Heart left ventricle (tissue), 16 donors: ENCODE data around the gene RPS25. TPM values are rescaled to one million over a fixed set of nuclear protein-coding genes. Genes with fewer than 3 reads are reported as not detected.
A peak's percentile ranks its signal among the peaks of the same experiment; 100 is the strongest.

Experiments
- ATAC-seq, 4 donors: fragments of 200-7000 bp; cut with Tn5 transposase; one replicate each; pipeline ENCODE4 v1.9.1; 2020 to 2022; ENCODE audit warnings: moderate library complexity in 4 of 4, mild to moderate bottlenecking in 3 of 4, moderate number of reproducible peaks in 1 of 4
- DNase-seq, 5 donors: peaks; one replicate each; pipeline ENCODE4 v3.0.0-alpha.2; 2020
- H3K27ac ChIP-seq, 12 donors: fragments of 200-600 bp; sonication (generic) in 4 of 12; one replicate each; pipeline versions ENCODE4 v1.5.0 to v1.8.0; 2016 to 2022; ENCODE audit warnings: mild to moderate bottlenecking in 2 of 12
- H3K27me3 ChIP-seq, 9 donors: fragments of 200-600 bp; sonication (generic) in 2 of 9; one replicate each; pipeline versions ENCODE4 v1.5.1 to v1.8.0; 2016 to 2022; ENCODE audit warnings: mild to moderate bottlenecking in 3 of 9
- H3K36me3 ChIP-seq, 9 donors: fragments of 200-600 bp; sonication (generic) in 2 of 9; one replicate each; pipeline versions ENCODE4 v1.5.0 to v1.8.0; 2018 to 2022; ENCODE audit warnings: mild to moderate bottlenecking in 2 of 9
- H3K4me1 ChIP-seq, 12 donors: fragments of 200-600 bp; sonication (generic) in 4 of 12; one replicate each; pipeline versions ENCODE4 v1.5.0 to v1.8.0; 2016 to 2022; ENCODE audit warnings: mild to moderate bottlenecking in 3 of 12
- H3K4me3 ChIP-seq, 12 donors: fragments of 200-600 bp; sonication (generic) in 4 of 12; one replicate each; pipeline versions ENCODE4 v1.5.0 to v1.8.0; 2017 to 2022; ENCODE audit warnings: mild to moderate bottlenecking in 9 of 12, moderate library complexity in 4 of 12
- H3K9me3 ChIP-seq, 12 donors: fragments of 200-600 bp; sonication (generic) in 4 of 12; one replicate each; pipeline versions ENCODE4 v1.5.0 to v1.8.0; 2016 to 2022; ENCODE audit warnings: mild to moderate bottlenecking in 1 of 12
- POLR2A ChIP-seq, 2 donors: fragments of 450-650 bp; IDR thresholded peaks; one replicate each; pipeline ENCODE4 v1.6.1; 2017; ENCODE audit warnings: antibody characterized with exemption in 2 of 2, mild to moderate bottlenecking in 2 of 2, moderate library complexity in 2 of 2
- WGBS, 4 donors: extraction: QIAGEN DNeasy Blood & Tissue Kit in 2 of 4; methylation state at CpG; one replicate each; pipeline versions ENCODE4 v1.1.5 to v1.1.7; 2013 to 2018; 5-methylcytosine and 5-hydroxymethylcytosine counted together
- intact Hi-C, 10 donors: fragments of 100-400 bp; cut with DNase I; formaldehyde crosslinking; loops; one replicate each; pipeline versions ENCODE4 v1.11.1 to v1.14.2; 2022
- polyA plus RNA-seq, 2 donors: library from polyadenylated mRNA; stranded (reverse); fragments of 200-250 nt; gene quantifications; one replicate each; pipeline ENCODE4 v1.2.3, GENCODE V29; 2013
- total RNA-seq, 9 donors: library from RNA; depleted of rRNA in 2 of 9; stranded (reverse); fragments of >200 nt in 2 of 9; fragmentation: NEBNext Ultra II Directional in 3 of 9; extraction: Animal tissue kit (Norgen Biotek cat#: 25700) in 3 of 9; gene quantifications; one replicate each; pipeline versions ENCODE4 v1.1.0 to v1.2.4, GENCODE V29; 2016 to 2023
- TF ChIP-seq, protein P1 (sequence below), 12 donors: fragments of 200-600 bp; sonication (generic) in 4 of 12; IDR thresholded peaks; one replicate each; pipeline versions ENCODE4 v1.5.0 to v1.8.0; 2018 to 2022; ENCODE audit warnings: antibody characterized with exemption in 12 of 12, mild to moderate bottlenecking in 5 of 12
- donor health status: ischemic (EF 13 %, LVEDD 7.1; RV severe dilation, severe dysfunction).
- donor health status: healthy with polysubstance abuse.
- donor health status: DM: no; HTN: yes; CAD: no.
- donor health status: DM: no; HTN: no; CAD: no.
- donor health status: ischemic (EF 25% LVEDD 6.9; RV normal size, moderate dysfunction).
- donor health status: ischemic (EF 25% LVEDD 5.7; RV mildly dilated, moderate dysfunction).
- donor health status: healthy.
- donor health status: DM: yes; HTN: yes; CAD: no.
- donor health status: ischemic (EF 35%, LVEDD 5.7; RV mildly dilated, moderate dysfunction).
- donor health status: nonischemic (EF 11% LVEDD 7.7; RV severe dilation, severe dysfunction).
- donor health status: DM: yes; HTN: yes; CAD: no.
- donor health status: PGD.
- donor health status: ischemic (EF 29% LVEDD 5.4; RV normal size, mild dysfunction).
- donor health status: nonischemic (EF 23%, LVEDD 6.1; RV moderate dilation, normal function).

The RPS25 gene
- total and polyA plus RNA-seq, 11 donors: 719 to 1,882 (median 849) TPM

DNA sequence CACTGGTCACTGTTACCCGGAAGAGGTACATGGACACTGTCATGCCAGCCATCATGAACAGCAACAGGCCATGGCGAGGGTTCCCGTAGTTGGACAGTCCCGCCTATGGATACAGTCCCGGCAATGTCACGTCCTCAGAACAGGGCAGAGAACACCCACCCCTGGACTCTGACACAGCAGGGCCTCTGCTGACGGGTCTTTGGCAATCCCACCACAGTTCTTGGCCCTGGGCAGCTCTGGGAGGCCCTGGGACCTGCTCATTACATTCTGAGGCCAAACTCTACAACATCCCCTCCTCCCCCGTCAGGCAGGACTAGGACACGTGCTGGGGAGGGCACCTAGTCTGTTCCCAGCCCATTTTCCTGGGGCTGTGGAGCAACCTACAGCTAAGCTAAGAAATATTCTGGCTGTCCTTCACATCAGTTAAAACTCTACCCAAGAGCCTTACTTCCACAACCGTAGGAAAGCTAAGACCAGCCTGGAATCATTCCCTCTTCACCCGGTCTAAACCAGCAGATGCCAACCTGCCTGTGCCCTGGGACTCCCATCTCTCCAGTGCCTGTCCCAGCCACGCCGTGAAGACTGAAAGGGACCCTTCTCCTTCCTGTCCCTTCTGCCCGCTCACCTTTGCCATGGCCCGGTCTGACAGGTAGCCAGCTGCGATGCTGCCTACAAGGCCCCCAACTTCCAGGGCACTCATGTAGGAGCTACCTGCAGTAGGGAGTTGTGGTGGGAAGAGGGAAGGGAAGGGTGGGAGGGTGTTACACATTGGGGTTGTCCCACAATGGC lies 8.0 kb upstream of the RPS25 start:
- H3K4me1 ChIP-seq: peaks cover 5 to 50% (median 24%) of the 10 kb centered on the region in 12 donors
- H3K4me3 ChIP-seq: no peak overlapping the region
- H3K9me3 ChIP-seq: no peaks in the 10 kb centered on the region
- intact Hi-C loops: no loop called here
- DNase-seq (no peak), ATAC-seq (no peak)
- WGBS, 4 donors: 90 to 98% (median 91%) methylated on average over 16 of the region's 16 CpGs
- peaks cover 0 to 54% (median 43%) of the 10 kb centered on the region in 9 donors for H3K36me3 ChIP-seq
- H3K27ac ChIP-seq: peak overlapping the region in 1 of 12 donors; percentile 54
- no peaks in the 10 kb centered on the region for H3K27me3 ChIP-seq
- TF ChIP-seq, protein P1, sequence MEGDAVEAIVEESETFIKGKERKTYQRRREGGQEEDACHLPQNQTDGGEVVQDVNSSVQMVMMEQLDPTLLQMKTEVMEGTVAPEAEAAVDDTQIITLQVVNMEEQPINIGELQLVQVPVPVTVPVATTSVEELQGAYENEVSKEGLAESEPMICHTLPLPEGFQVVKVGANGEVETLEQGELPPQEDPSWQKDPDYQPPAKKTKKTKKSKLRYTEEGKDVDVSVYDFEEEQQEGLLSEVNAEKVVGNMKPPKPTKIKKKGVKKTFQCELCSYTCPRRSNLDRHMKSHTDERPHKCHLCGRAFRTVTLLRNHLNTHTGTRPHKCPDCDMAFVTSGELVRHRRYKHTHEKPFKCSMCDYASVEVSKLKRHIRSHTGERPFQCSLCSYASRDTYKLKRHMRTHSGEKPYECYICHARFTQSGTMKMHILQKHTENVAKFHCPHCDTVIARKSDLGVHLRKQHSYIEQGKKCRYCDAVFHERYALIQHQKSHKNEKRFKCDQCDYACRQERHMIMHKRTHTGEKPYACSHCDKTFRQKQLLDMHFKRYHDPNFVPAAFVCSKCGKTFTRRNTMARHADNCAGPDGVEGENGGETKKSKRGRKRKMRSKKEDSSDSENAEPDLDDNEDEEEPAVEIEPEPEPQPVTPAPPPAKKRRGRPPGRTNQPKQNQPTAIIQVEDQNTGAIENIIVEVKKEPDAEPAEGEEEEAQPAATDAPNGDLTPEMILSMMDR (IDR thresholded peaks at IDR 0.05): no peak

DNA sequence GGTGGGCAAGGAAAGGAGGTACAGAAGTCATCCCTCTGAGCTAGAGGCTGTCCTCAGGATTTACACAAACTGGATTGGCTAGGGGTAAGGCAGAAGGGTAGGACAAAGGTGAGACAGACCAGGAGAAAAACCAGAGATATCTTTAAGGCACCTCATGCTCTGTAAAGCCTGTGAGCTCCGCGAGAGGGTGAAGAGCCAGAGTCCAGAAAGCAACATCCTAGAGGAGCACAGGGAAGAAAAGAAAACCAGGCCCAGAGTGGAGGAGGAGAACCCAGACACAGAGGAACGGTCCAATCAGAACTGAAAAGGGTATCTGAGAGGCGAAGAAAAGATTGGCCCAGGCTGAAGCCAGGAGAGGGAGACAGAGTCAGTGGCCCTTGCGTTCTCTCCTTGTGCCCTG lies 7.4 kb upstream of the RPS25 start:
- intact Hi-C loops: no loop called here
- Histone ChIP-seq H3K27me3 (no peaks in the 10 kb centered on the region), H3K36me3 (peaks cover 0 to 60% (median 49%) of the 10 kb centered on the region in 9 donors), H3K4me3 (no peak overlapping the region), H3K4me1 (peaks cover 5 to 53% (median 23%) of the 10 kb centered on the region in 12 donors), H3K9me3 (no peaks in the 10 kb centered on the region), H3K27ac (peak overlapping the region in 9 of 12 donors; percentile 9 to 71 (median 54))
- ATAC-seq (no peak), DNase-seq (no peak)
- no peak for TF ChIP-seq POLR2A (IDR thresholded peaks at IDR 0.05)
- TF ChIP-seq, protein P1 (IDR thresholded peaks at IDR 0.05): no peak
- WGBS, 4 donors: 85 to 93% (median 87%) methylated on average over 5 of the region's 5 CpGs

- intact Hi-C loops: no loop called here
- peak overlapping the region in 11 of 12 donors; percentile 9 to 71 (median 54) for H3K27ac ChIP-seq
- no peaks in the 10 kb centered on the region for H3K27me3 ChIP-seq
- TF ChIP-seq, protein P1 (IDR thresholded peaks at IDR 0.05): no peak
- no peak for TF ChIP-seq POLR2A (IDR thresholded peaks at IDR 0.05)
- peaks cover 6 to 56% (median 24%) of the 10 kb centered on the region in 12 donors for H3K4me1 ChIP-seq
- H3K9me3 ChIP-seq: no peaks in the 10 kb centered on the region
- peaks cover 0 to 61% (median 51%) of the 10 kb centered on the region in 9 donors for H3K36me3 ChIP-seq
- 65 to 77% (median 68%) methylated on average over 5 of the region's 5 CpGs for WGBS, 4 donors
- ATAC-seq (peak in 1 of 4 donors; percentile 5), DNase-seq (no peak)
- H3K4me3 ChIP-seq: peak overlapping the region in 3 of 12 donors; percentile 7 to 19 (median 16)
These were observed 6.9 kb upstream of the RPS25 start for GRCh38 chr11:119025099-119025473.

DNA sequence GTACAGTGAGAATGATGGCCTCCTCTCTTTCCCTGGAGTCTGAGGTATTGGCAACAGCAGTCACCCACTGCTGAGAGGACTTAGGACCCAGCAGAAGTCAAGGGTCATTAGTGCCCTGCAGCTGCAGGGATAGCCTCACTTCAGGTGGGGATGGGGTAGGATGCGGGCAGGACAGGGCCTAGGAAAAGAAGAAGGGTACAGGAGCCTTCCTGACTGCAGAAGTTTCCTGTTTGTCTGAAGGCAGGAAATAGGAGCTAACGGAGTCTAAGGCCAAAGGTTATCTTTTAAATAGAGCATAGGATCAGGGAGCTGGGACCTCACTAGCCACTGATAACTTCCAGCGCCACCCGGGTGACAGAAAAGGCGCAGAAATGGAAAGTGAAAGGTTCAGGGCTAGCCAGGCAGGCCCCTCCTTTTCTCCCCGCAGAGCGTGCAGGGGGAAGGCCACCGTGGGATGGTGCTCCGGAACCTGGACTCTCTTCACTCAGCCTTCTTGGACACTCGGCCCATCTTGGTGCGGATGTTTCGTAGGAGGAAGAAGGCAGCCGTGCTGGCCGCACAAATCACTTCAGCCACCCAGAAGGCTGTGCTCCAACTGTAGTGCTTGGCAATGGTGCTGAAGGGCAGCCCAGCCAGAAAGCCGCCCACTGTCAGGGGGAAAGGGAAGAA lies 6.4 kb upstream of the RPS25 start:
- ATAC-seq (peak in 2 of 4 donors; percentile 9 to 42), DNase-seq (peak in 1 of 5 donors; percentile 28)
- peak overlapping the region in 11 of 12 donors; percentile 9 to 71 (median 54) for H3K27ac ChIP-seq
- H3K27me3 ChIP-seq: no peaks in the 10 kb centered on the region
- peaks cover 7 to 56% (median 25%) of the 10 kb centered on the region in 12 donors for H3K4me1 ChIP-seq
- H3K36me3 ChIP-seq: peaks cover 0 to 63% (median 51%) of the 10 kb centered on the region in 9 donors
- TF ChIP-seq, protein P1 (IDR thresholded peaks at IDR 0.05): no peak
- H3K4me3 ChIP-seq: peak overlapping the region in 3 of 12 donors; percentile 7 to 19 (median 16)
- intact Hi-C loops: no loop called here
- H3K9me3 ChIP-seq: no peaks in the 10 kb centered on the region
- 45 to 64% (median 60%) methylated on average over 9 to 15 of the region's 15 CpGs for WGBS, 4 donors
